Measurements from ENCODE around the gene VCL. TPM values are rescaled to one million over a fixed set of nuclear protein-coding genes. Genes with fewer than 3 reads are reported as not detected.
"Not testable (repeated sequence)": the region's sequence is repeated elsewhere in the genome, so short reads cannot be mapped to it uniquely, and the experiment has no call there.

The VCL gene
- total RNA-seq, 4 donors from 2014 or later: 53.3 to 90.4 (median 63.1) TPM

DNA sequence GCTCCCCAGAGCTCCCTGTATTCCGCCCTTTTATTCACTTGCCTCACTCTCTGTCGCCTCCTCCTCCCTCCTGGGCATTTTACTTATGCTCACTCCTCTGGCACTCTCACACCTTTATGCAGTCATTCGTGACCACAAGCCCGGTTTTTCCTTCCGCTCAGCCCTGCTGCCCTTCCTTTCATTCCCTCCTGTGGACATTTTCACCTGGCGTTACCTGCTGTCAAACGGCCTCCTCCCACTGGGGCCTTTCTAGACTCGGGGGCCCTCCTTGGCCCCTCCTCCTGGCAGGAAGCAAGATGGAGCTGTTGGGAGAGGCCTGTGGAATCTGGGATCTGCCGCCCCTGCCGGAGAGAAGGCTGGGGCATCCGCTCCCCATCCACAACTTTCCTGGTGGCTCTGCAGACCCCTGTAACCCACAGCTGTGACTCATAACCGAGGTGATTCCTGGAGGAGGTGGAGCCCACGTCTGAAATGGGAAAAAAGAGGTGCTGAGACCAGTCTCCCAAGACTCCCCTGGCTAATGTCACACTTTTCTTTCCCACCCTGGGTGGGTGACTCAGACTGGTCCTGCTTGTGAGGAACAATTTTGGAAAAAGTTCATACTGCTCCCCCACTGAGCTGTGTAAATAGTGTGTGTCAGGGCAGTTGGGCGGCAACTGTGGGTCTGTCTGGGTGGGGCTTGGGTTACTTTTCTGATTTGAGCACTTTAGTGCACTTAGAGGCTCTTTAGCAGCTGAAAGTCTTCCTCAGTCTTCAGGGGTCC lies 1.2 kb downstream of the VCL start:
- DNase-seq (ENCODE audit: low spot score in 2 of 2): peak; percentile 74 to 91
- WGBS, 2 donors: 1 to 3% methylated on average over 14 of the region's 14 CpGs
- intact Hi-C loops (cut with DNase I; ENCODE audit: low total_unique reads): no loop called here

DNA sequence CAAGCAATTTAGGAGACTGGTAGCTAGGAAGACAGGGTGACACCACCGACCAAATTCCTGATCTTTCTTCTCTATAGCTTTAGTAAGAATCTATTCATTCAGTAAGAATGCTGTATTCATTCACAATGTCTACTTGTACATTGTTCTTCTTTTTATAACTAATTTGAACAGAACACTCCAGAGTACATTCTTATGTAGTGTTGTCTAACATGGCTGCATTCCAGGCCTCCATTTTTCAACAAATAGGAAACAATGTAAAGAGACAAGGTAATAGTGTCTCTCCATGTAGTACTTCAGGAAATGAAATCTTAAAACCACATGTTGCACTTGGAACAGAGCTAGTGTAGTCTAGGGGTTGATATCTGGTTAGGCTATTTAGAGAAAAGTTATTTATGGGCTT lies 1.8 kb downstream of the VCL start:
- intact Hi-C loops (cut with DNase I; ENCODE audit: low total_unique reads): no loop called here
- TF ChIP-seq, protein P1, sequence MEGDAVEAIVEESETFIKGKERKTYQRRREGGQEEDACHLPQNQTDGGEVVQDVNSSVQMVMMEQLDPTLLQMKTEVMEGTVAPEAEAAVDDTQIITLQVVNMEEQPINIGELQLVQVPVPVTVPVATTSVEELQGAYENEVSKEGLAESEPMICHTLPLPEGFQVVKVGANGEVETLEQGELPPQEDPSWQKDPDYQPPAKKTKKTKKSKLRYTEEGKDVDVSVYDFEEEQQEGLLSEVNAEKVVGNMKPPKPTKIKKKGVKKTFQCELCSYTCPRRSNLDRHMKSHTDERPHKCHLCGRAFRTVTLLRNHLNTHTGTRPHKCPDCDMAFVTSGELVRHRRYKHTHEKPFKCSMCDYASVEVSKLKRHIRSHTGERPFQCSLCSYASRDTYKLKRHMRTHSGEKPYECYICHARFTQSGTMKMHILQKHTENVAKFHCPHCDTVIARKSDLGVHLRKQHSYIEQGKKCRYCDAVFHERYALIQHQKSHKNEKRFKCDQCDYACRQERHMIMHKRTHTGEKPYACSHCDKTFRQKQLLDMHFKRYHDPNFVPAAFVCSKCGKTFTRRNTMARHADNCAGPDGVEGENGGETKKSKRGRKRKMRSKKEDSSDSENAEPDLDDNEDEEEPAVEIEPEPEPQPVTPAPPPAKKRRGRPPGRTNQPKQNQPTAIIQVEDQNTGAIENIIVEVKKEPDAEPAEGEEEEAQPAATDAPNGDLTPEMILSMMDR (IDR thresholded peaks at IDR 0.05): no peak
- no peak for TF ChIP-seq POLR2A (IDR thresholded peaks at IDR 0.05)
- no peak for DNase-seq (ENCODE audit: low spot score in 2 of 2)
- 0 to 7% methylated on average over 1 of the region's 1 CpG for WGBS, 2 donors
- H3K4me3 ChIP-seq (ENCODE audit: low read depth, poor library complexity, severe bottlenecking): no peak overlapping the region

More for the DNA sequence above, 1.2 kb downstream of the VCL start:
- no peak for TF ChIP-seq POLR2A (IDR thresholded peaks at IDR 0.05)
- TF ChIP-seq, protein P1 (IDR thresholded peaks at IDR 0.05): no peak
- peak overlapping the region; percentile 98 for H3K4me3 ChIP-seq (ENCODE audit: low read depth, poor library complexity, severe bottlenecking)

DNA sequence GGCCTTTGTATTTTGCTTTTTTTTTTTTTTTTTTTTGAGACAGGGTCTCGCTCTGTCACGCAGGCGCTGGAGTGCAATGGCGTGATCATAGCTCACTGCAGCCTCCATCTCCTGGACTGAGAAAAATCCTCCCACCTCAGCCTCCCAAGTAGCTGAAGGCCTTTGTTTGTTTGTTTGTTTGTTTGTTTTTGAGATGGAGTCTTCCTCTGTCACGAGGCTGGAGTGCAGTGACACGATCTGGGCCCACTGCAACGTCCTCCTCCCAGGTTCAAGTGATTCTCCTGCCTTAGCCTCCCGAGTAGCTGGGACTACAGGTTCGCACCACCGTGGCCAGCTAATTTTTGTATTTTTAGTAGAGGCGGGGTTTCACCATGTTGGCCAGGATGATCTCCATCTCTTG lies 2.3 kb downstream of the VCL start:
- WGBS, 2 donors: 82 to 88% methylated on average over 11 of the region's 11 CpGs
- DNase-seq (ENCODE audit: low spot score in 2 of 2); H3K4me3 ChIP-seq (ENCODE audit: low read depth, poor library complexity, severe bottlenecking); intact Hi-C loops (cut with DNase I; ENCODE audit: low total_unique reads): not testable (repeated sequence)

DNA sequence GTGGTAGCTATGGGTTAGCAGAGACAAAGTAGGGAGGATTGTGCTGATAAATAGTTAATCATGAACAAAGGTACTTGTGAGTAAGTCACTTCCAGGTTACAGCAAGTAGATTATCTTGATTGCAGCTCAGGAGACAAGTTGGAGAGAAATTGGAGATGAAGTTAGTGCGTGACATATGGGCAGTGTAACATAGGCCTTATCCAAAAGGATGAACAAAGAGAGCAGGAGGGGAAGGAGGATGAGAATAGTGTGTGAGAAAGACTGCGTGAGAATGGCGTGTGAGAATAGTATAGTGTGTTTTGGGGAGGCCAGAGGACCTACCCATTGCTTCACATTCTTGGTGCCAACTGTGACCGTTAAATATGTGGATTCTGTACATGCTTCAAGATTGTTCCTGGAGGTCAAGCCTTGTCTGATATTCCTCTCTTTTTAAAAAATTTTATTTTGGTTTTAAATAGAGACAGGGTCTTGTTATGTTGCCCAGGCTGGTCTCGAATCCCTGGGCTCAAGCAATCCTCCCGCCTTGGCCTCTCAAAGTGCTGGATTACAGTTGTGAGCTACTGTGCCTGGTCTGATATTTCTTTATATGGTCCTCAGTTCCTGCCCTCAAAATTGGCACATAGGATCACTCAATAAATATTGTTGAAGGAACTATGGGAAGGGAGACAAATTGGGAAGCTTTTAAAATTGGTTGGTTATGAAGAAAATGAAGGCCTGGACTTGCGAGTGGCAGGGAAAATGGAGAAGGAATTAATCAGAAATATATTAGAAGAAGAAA lies 3.2 kb downstream of the VCL start:
- intact Hi-C loops (cut with DNase I; ENCODE audit: low total_unique reads): no loop called here
- no peak overlapping the region for H3K4me3 ChIP-seq (ENCODE audit: low read depth, poor library complexity, severe bottlenecking)
- DNase-seq (ENCODE audit: low spot score in 2 of 2): no peak
- WGBS, 2 donors: 88 to 89% methylated on average over 7 of the region's 7 CpGs
- TF ChIP-seq, protein P1 (IDR thresholded peaks at IDR 0.05): no peak
- no peak for TF ChIP-seq POLR2A (IDR thresholded peaks at IDR 0.05)

DNA sequence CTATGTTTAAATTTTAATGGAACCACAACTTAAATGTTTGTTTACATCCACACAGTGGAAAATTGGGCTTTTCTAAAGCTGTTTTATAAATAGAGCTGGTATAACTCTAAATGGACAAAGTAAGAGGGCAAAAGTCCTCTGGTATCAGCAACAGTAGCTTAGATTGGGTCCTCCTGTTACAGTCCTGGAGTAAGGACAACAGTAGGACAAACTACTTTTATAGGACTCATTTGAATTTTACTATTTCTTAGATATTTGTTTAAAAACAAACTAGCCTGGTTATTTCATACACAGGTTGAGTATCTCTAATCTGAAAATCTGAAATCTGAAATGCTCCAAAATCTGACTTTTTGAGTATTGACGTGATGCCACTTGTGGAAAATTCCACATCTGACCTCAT lies 8.4 kb downstream of the VCL start:
- no peak for TF ChIP-seq POLR2A (IDR thresholded peaks at IDR 0.05)
- TF ChIP-seq, protein P1 (IDR thresholded peaks at IDR 0.05): no peak
- H3K4me3 ChIP-seq (ENCODE audit: low read depth, poor library complexity, severe bottlenecking): no peak overlapping the region
- WGBS, 2 donors: 82 to 86% methylated on average over 1 of the region's 1 CpG
- intact Hi-C loops (cut with DNase I; ENCODE audit: low total_unique reads): no loop called here
- DNase-seq (ENCODE audit: low spot score in 2 of 2): no peak

DNA sequence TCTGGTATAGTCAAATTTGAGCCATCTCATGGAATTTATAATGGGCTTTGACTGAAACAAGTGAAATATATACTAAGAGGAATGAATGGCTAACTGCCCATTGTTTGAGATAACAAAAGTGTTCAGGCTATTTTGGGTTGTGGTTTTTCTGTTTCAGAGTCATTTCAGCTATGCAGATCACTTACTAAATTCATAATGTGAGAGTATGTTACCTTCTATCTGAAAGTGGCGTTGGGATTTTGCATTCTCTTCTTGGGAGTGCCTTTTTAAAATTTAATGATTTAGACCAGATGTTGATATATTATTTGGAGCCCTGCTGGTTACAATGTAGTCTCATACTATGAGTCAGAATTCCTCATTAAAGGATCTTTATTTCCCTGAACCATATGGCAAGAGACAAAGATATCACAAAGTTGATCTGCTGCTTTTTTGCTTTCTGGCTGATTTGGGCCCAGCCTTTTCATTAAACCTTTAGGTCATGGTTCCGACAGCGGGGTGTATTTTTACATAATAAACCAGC lies 10.4 kb downstream of the VCL start:
- WGBS, 2 donors: 52 to 56% methylated on average over 3 of the region's 3 CpGs
- intact Hi-C loops (cut with DNase I; ENCODE audit: low total_unique reads): no loop called here
- no peak overlapping the region for H3K4me3 ChIP-seq (ENCODE audit: low read depth, poor library complexity, severe bottlenecking)
- no peak for TF ChIP-seq POLR2A (IDR thresholded peaks at IDR 0.05)
- TF ChIP-seq, protein P1 (IDR thresholded peaks at IDR 0.05): no peak
- no peak for DNase-seq (ENCODE audit: low spot score in 2 of 2)
